Left forelimb (tissue), 1 donor: Measurements from ENCODE around the gene DCDC1.

Experiments
- DNase-seq: peaks from one replicate; pipeline ENCODE4 v3.0.0-alpha.2; 2018; ENCODE audit warnings: low spot score

DCDC1 gene

DNA sequence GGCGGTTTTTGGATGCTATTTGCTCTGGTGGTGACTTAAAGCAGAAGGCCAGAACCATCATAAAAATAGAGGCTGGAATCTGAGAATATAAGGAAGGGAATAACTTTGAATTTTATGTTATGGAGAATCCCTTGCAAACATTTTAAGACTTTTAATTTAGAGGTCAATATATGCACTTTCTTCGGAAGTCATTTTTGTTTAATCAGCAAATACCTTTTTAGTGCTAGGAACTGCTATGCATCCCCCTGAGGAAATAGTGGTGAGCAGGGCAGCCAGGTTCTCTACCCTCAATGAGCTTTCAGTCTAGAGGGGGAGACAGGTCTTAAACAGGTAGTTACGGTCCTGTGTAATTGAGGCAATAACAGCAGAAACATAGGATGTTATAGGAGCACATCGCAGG, 516.9 kb downstream of the DCDC1 start:
- no peak for DNase-seq

DNA sequence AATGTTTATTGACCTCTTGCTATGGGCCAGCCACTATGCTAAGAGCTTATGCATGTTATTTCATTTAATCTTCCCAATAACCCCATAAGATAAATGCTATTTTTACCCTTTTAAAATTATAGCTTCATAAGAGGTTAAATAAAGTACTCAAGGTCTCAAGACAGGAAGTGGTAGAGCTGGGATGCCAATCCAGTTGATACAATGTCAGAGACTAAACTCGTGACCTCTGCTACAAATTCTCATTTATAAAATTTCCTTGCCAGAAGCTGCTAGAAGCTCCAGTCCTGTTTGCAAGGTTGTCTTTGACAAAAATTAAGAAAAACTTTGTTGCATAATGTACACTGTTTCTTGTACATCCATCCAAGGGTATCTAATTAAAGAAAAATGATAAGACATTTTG, 517.4 kb downstream of the DCDC1 start:
- no peak for DNase-seq

DNA sequence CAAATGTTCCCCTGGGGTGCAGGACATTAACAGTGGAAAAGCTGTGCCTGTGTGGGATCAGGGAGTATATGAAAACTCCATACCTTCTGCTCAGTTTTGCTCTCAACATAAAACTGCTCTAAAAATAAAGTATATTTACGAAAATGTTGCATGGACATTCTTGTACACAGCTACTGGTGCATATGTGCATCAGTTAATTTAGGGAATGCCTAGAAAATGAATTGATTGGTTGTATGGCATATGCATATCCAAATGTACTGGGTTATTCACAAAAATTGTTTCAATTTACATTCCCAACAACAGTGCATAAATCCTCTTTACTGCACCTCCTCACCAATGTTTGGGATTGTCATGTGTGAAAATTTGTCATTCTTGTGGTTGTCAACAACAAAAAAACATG, 532.3 kb downstream of the DCDC1 start:
- DNase-seq: no peak

DNA sequence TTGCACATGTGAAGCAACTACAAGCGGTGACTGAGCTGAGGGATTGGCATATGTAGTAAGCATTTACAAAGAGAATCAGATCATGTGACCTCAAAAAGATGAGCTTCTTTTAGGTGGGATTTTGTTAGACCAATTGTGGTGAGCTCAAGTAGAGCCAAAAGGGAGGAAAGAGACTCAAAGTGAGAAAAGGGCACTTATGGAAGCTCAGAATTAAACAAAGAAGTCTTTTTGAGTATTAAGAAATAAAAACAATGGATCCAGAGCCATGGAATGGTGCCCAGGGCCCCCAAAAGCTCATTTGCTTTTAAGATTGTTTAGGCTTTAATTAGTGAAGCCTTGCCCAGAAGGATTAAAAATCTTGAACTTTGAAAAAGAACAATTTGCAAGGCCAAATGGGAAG, 536.7 kb downstream of the DCDC1 start:
- no peak for DNase-seq

DNA sequence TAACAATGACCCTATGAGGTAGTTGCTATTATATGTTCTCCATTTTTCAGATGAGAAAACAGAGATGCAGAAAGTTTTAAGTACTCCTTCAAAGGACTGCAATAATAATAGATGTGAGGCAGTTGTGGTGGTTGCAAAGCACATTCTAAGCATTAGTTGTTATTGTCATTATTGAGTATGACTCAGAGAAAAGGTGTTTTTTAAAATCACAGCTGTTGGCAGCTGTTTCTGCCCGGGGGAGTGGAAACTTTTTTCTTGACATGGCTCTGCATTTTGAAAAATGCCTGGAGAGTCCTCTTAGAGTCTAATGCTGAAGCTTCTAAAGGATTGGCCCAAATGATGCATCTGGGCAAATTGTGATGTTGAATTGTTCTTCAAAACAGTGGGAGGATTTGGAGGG, 538.9 kb downstream of the DCDC1 start:
- no peak for DNase-seq

DNA sequence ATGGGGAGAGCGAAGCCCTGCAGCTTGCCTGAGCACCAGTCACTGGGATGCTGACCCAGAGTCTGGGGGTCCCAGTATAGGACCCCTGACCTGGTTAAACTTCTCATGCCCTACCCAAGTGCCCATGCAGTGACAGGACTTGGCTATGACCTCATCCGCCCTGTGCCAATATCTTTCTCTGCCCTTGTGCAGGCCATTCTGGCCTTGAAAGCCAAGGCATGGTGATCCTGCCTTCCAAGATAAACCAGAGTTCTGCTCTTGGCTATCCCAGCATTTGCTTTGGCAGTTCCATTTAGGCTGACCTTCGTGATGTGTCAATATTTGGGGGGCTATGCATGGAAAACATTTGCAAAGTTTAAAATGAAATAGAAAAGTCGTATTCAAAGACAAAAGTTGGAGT, 542.6 kb downstream of the DCDC1 start:
- no peak for DNase-seq

DNA sequence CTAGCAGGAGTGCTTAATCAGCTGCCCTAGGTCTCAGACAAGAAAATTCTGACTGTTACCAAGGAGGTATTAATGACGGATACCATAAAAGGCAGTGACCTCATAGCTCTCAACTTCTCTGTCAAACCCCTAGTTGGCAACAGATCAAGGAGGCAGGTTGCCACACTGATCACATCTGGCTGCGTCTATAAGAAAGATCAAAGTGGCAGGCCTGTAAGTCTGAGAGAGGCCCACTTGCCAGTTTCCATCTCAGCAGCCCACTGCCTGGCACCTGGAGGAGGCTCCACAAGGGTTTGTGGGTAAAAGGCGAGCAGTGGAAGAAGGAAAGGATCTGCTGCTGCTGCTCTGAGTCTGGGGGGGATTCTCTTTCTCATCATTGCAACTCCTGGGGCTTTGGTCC, 543.8 kb downstream of the DCDC1 start:
- DNase-seq: no peak

DNA sequence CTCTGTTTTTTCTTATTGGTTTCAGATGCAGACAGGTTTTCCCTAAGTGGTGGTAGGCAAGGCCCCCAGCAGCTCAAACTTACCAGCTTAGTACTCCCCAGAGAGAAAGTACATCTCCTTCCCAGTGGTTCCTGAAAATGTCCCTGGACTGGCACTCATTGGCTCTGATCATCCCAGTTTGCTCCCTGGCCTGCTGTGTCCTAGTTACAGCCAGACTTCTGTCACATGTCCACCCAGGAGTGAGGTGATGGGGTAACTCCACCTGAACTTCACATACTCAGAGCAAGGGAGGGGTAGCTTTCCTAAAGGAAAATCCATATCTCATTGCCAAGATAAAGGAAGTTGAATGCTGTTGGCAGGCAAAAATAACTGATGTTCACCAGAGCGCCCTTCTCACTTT, 546.4 kb downstream of the DCDC1 start:
- no peak for DNase-seq

DNA sequence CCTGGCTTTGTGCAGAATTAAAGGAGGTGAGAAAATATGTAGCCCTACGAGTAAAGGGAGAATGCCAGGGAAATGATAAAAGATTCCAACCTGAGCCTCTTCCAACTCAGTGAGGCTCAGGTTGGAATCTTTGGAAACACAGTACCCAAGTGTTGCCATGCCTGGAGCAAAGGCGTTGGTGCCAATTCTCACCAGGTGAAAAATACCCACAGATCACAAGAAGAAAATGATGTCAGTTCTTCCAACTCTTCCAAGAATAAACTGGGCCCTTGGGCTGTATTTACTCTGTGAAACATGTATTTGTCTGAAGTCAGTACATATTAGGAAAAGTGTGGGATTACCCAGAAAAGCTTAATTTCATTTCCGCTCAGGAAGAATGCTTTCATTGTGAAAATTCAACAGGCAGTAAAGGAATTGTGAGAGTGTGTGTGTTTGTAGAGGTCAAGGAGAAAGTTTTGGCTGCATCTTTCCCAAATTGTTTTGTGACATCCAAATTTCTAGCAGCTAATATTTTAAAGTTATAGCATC, 548.0 kb downstream of the DCDC1 start:
- DNase-seq: no peak

DNA sequence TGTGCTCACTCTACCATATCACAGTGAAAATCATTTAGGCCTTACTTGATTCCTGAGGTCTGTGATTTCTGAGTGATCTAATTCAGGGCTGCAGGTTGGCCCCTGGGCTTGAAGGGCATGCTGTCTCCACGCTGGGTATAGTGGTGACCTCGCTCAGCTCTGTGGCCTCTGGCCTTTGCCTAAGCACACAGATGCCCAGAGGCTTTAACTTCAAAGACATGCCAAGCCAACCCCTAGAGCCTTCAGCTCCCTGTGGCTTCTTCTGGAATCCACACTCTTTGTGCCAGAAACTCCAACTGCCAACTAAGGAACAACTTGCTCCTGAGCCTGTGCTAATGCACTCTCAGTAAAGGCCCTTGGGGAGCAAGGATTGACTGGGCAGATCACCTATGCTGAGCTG, 550.8 kb downstream of the DCDC1 start:
- no peak for DNase-seq

DNA sequence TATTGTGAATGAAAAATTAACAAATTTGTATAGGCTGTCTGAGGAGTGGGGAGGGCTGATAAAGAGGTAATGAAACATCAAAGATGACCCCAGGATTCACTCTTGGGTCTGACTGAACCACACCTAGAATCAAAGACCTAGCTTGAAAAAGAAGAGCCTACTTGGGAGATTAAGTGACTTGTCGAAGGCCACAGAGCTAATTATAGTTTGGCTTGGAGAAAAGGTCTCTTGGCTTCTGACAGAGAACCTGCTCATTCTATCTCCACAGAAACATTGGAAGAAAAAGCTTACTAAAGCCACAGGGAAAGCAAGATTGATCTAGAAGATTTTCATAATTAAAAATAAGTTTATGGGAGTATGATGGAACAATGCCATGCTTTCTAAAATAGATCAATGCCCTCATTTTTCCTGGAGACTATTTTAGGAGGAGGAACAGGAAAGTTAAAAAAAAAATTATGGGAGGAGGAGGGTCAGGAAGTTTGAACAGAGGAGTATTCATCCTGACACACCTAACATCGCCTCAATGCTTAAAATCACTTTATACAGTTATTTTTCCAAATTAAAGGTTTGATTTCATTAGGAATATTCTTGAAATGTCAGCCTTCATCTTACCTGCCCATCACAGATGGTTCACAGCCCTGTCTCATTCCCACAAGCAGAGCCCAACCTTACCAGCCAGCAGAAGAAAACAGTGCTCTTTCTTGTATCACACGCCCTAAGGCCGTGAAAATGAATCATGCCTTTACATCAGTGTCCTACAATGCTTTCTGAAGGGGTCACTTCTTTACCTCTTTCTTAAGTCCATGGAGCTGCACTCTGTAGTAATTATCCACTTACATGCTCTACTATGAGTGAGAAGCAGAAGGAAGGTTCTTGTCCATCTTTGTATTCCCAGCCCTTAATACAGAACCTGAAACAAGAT, 552.3 kb downstream of the DCDC1 start:
- no peak for DNase-seq

DNA sequence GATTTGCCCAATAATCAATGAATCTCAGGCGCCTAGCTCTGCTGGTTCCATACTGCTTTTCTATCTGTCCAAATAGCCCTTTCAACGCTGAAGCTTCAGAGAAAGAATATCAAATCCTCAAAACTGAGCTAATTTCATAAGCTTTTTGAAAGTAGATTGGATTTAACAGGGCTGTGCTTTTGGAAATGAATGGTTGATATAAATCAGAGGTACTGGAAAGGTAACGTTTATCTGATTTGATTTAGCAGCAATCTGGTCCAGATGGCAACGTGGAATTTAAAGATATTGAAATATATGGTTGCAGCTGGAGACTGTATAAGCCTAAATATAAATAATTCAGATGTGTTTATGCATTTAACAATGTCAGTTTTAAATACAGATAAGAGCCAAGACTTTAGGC, 553.9 kb downstream of the DCDC1 start:
- no peak for DNase-seq

DNA sequence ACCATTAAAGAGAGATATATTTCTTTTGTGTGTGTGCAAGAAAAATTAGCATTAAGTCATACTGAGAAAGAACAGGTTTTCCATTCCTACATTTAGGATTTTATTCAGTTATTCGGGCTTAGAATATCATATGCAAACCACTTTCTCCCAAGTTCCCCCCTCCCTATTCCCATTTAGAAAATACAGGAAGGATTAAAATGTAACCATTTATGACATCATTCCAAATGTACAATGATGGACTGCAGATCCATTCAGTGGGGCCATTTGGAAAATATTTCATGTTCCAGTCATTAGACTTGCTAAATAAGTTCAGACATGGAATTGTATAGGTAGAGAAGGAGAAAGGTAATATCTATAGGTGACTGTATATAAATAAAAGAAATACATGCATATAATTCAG, 554.8 kb downstream of the DCDC1 start:
- DNase-seq: no peak
